Stimulated activated naive B cell treated with anti-CD40 and anti-IgM and Interleukin-4, amounts not matched to agents 10 μg/mL and 1 μg/mL and 100 μg/mL, for 72 hours (primary cell): ENCODE measurements around the gene PDXK.

ENCODE experiments used
- ATAC-seq, 2 donors: fragments of 150-1000 bp; cut with Tn5 transposase; replicated peaks; 2 replicates each; pipeline ENCODE4 v1.10.0; 2021; ENCODE audit warnings: moderate library complexity in 1 of 2
- DNase-seq: peaks from one replicate; pipeline ENCODE4 v3.0.0; 2021
- H3K27ac Mint-ChIP-seq: one replicate; pipeline ENCODE4 v1.8.0; 2022; ENCODE audit warnings: mild to moderate bottlenecking, mixed read lengths
- H3K27me3 Mint-ChIP-seq, 2 donors: one replicate each; pipeline ENCODE4 v1.8.0; 2022; ENCODE audit warnings: mixed read lengths in 2 of 2
- H3K36me3 Mint-ChIP-seq, 2 donors: one replicate each; pipeline ENCODE4 v1.8.0; 2022; ENCODE audit warnings: mixed read lengths in 2 of 2, mild to moderate bottlenecking in 1 of 2
- H3K4me1 Mint-ChIP-seq, 2 donors: one replicate each; pipeline ENCODE4 v1.8.0; 2022; ENCODE audit warnings: mixed read lengths in 2 of 2, mild to moderate bottlenecking in 1 of 2
- H3K4me3 Mint-ChIP-seq, 2 donors: one replicate each; pipeline ENCODE4 v1.8.0; 2022; ENCODE audit warnings: mild to moderate bottlenecking in 2 of 2, mixed read lengths in 2 of 2, moderate library complexity in 1 of 2
- H3K9me3 Mint-ChIP-seq, 2 donors: one replicate each; pipeline ENCODE4 v1.8.0; 2022; ENCODE audit warnings: mixed read lengths in 2 of 2, mild to moderate bottlenecking in 1 of 2

The PDXK gene

DNA sequence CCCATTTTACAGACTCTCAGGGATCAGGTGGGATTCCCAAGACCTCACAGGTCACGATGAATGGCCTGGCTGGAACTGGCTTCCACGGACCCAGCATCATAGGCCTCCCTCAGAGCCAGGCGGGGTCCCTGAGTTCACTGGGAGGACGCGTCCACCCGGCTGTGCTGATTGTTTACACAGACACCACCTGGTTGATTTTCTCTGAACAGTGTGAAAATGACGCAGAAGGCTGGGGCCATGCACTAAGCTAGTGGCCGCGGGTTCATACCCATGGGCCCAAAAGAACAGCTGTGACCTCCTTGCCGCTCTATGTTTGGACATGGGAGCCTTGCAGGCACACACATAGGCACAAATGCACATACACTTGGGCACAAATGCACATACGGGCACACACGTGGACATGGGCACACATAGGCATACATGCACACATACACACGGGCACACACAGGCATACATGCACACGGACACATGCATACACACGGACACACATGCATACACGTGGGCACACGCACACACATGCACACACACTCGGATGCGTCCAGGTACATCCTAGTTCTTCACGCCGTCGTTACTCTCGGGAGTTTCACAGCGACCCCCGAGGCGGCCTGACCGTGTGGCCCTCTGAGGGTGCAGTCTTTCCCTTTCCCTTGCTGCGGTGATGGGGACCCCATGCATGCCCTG is 34.0 kb downstream of the PDXK start:
- H3K27me3 Mint-ChIP-seq = no peaks in the 10 kb centered on the region
- peaks cover 0 to 3% of the 10 kb centered on the region in 2 donors for H3K9me3 Mint-ChIP-seq
- DNase-seq (no peak), ATAC-seq (no peak)
- peaks cover 50 to 58% of the 10 kb centered on the region in 2 donors for H3K36me3 Mint-ChIP-seq
- H3K27ac Mint-ChIP-seq = no peak overlapping the region
- no peak overlapping the region for H3K4me3 Mint-ChIP-seq
- peaks cover 0 to 2% of the 10 kb centered on the region in 2 donors for H3K4me1 Mint-ChIP-seq

DNA sequence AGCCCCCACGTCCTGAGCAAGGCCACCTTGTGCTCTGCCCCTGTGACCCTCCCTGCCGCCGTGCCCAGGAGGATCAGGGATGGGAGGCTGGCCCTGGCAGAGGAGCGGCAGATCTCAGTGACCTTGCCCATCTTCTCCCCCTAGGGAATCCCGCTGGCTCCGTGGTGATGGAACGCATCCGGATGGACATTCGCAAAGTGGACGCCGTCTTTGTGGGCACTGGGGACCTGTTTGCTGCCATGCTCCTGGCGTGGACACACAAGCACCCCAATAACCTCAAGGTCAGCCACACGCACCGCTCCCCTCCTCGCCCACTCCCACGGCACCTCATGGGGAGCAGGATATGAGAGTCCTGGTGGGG is 34.5 kb downstream of the PDXK start:
- Mint-ChIP-seq H3K4me3 (no peak overlapping the region), H3K9me3 (peaks cover 0 to 3% of the 10 kb centered on the region in 2 donors), H3K27ac (no peak overlapping the region), H3K36me3 (peaks cover 49 to 58% of the 10 kb centered on the region in 2 donors), H3K27me3 (no peaks in the 10 kb centered on the region), H3K4me1 (peaks cover 0 to 2% of the 10 kb centered on the region in 2 donors)
- no peak for ATAC-seq
- no peak for DNase-seq

DNA sequence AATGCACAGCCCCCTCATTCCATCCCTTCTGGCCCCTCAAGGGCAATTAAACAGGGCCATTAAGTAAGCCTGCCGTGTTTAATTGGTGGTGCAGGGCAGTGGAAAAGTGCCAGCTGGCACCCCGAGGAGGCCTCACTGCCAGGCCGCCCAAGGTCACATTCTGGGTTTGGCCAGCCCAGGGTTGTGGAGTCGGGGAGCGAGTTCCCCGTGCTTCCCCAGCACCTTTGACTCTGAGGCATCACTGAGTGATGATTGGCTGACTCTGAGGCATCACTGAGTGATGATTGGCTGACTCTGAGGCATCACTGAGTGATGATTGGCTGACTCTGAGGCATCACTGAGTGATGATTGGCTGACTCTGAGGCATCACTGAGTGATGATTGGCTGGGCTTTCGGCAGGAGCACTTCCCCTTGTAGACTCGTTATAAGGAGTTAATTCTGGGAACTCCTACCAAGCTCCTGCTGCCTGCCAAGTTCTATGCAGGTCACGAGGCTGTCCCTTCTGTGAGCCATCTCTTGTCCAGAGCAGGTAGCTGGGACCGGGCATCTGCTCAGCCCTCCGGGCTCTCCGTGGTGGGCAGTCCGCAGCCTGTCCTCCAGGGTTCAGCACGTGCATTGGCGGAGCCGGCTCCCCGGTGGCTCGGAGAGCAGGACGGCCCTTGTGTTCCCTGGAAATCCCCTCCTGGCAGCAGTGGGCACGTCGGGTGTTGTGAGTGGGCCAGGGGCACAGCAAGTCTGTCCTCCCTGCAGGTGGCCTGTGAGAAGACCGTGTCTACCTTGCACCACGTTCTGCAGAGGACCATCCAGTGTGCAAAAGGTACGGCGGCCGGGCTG is 36.2 kb downstream of the PDXK start:
- no peak overlapping the region for H3K27ac Mint-ChIP-seq

DNA sequence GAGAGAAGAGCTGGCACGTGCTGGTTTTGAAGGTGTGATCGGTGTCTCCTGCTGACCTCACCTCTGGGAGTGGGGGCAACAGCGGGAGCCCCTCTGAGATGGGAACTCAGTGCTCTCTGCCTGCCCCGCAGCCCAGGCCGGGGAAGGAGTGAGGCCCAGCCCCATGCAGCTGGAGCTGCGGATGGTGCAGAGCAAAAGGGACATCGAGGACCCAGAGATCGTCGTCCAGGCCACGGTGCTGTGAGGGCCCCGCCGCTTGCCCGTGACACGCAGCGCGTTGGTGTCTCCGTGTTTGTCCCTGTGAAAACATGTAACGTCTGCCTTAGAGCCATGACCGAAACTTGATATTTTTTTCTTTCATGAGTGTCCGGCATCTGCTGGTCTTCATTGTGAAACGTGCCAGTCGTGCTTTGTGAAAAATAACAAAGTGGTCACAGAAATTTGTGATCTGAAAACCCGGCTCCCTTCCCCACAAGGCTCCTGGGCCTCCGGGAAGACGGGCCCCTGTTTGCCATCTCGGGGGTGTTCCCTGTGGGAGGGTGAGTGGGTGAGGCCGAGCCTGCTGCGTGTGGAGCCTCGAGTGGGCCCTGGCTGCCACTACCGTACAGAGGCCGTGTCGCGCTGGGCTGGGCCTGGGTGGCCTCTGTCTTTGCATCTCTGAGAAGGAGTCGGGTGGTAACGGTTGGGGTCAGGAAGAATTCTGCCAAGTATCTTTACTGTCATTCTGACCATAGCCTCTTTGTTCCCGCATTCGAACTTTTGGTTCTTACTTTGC is 37.1 kb downstream of the PDXK start:
- ATAC-seq (no peak), DNase-seq (no peak)
- Mint-ChIP-seq H3K27ac (no peak overlapping the region), H3K9me3 (peaks cover 0 to 3% of the 10 kb centered on the region in 2 donors), H3K27me3 (no peaks in the 10 kb centered on the region), H3K4me1 (no peaks in the 10 kb centered on the region), H3K36me3 (peaks cover 40 to 50% of the 10 kb centered on the region in 2 donors), H3K4me3 (no peak overlapping the region)

More for the DNA sequence above, 36.2 kb downstream of the PDXK start:
- peaks cover 0 to 3% of the 10 kb centered on the region in 2 donors for H3K9me3 Mint-ChIP-seq
- H3K36me3 Mint-ChIP-seq = peaks cover 46 to 52% of the 10 kb centered on the region in 2 donors
- ATAC-seq (no peak), DNase-seq (no peak)
- no peak overlapping the region for H3K4me3 Mint-ChIP-seq
- H3K27me3 Mint-ChIP-seq = no peaks in the 10 kb centered on the region
- H3K4me1 Mint-ChIP-seq = peaks cover 0 to 2% of the 10 kb centered on the region in 2 donors

DNA sequence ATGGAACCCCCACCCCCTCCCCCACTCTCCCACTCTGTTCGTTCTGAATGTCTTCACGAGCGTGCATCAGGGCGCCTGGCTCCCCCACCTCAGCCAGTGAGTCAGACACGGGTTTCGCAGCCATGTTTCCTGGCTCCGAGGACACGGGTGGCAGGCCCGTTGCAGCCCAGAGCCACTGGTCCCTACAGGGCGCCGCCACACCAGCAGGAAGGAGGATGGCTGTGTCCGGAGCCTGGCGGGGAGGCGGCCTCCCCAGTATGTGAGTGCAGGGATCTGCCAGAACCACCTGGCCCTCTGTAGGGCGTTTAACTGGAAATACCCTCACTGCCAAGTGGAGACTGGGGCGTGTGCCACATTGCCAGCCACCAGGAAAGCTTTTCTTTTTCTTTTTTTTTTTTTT is 38.7 kb downstream of the PDXK start:
- H3K9me3 Mint-ChIP-seq = peaks cover 0 to 3% of the 10 kb centered on the region in 2 donors
- no peak overlapping the region for H3K4me3 Mint-ChIP-seq
- no peaks in the 10 kb centered on the region for H3K4me1 Mint-ChIP-seq
- no peak overlapping the region for H3K27ac Mint-ChIP-seq
- ATAC-seq = no peak
- no peaks in the 10 kb centered on the region for H3K27me3 Mint-ChIP-seq
- H3K36me3 Mint-ChIP-seq = peaks cover 34 to 58% of the 10 kb centered on the region in 2 donors
- DNase-seq = no peak

DNA sequence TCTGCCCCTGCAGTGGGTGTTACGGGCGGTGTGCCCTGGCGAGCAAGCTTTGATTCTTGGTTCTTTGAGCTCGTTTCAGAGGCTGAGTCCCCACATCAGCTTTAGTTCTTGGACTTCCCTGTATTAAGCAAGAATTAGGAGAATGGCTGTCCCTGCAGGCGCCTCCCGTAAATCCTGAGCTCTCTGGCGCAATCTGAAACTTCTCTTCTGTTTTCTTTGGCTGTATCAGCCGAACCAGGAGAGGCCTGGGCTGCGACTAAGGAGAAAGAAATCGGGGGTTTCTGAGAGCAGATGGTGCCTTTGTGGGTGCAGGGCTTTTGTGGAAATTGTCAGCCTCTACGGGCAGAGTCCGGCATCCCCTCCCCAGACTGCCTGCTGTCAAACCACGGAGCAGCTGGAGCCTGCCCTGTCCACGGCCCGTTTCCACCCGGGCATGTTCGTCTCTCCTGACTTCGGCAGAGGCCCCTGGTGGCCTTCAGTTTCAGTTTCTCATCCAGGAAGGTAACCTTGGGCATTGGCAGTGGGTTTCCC is 39.2 kb downstream of the PDXK start:
- Mint-ChIP-seq H3K4me1 (no peaks in the 10 kb centered on the region), H3K27ac (no peak overlapping the region), H3K9me3 (peaks cover 0 to 3% of the 10 kb centered on the region in 2 donors), H3K36me3 (peaks cover 32 to 58% of the 10 kb centered on the region in 2 donors), H3K27me3 (no peaks in the 10 kb centered on the region), H3K4me3 (no peak overlapping the region)
- DNase-seq (no peak), ATAC-seq (no peak)

DNA sequence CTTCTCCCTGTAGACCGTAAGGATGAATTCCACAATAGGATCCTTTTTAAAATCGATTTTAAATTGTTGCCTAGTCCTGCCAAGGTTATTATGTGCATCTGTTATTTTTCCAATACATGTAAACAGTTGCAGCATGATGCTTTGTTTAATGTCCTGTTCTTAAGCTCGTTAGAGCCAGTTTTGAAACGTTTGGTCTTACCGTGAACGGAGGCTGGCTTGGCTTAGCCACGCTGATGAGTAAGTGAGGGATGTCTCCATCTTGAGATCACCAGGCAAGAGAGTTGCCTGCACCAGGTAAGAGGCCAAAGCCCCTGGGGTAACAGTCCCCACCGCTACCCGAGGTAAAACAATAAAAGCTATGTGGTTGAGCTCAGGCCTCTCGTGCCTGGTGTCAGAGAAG is 39.9 kb downstream of the PDXK start:
- H3K4me1 Mint-ChIP-seq = no peaks in the 10 kb centered on the region
- no peak overlapping the region for H3K4me3 Mint-ChIP-seq
- H3K27me3 Mint-ChIP-seq = no peaks in the 10 kb centered on the region
- peaks cover 29 to 55% of the 10 kb centered on the region in 2 donors for H3K36me3 Mint-ChIP-seq
- peaks cover 0 to 3% of the 10 kb centered on the region in 2 donors for H3K9me3 Mint-ChIP-seq
- DNase-seq (no peak), ATAC-seq (no peak)
- peak overlapping the region; percentile 25 for H3K27ac Mint-ChIP-seq

DNA sequence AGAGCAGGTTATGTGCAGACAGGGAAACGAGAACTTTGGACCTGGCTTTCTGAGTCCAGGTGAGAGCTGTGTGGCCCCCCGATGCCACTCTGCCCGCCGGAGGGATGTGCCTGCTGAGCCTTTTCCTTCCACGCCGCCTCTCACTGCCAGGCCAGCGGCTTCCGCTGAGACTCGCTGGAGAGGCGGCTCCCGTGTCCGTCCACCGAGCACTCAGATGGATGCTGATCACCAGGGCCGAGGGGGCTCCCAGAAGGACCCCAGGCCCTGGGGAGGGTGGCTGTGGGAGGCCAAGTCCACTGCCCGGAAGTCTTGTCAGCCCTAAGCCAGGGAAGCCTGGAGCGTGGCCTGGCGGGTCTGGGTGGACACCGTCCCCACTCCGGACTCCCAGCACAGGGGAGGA is 40.7 kb downstream of the PDXK start:
- Mint-ChIP-seq H3K36me3 (peaks cover 21 to 46% of the 10 kb centered on the region in 2 donors), H3K27ac (no peak overlapping the region), H3K4me3 (no peak overlapping the region), H3K9me3 (no peaks in the 10 kb centered on the region), H3K4me1 (no peaks in the 10 kb centered on the region), H3K27me3 (no peaks in the 10 kb centered on the region)
- no peak for ATAC-seq
- DNase-seq = no peak

DNA sequence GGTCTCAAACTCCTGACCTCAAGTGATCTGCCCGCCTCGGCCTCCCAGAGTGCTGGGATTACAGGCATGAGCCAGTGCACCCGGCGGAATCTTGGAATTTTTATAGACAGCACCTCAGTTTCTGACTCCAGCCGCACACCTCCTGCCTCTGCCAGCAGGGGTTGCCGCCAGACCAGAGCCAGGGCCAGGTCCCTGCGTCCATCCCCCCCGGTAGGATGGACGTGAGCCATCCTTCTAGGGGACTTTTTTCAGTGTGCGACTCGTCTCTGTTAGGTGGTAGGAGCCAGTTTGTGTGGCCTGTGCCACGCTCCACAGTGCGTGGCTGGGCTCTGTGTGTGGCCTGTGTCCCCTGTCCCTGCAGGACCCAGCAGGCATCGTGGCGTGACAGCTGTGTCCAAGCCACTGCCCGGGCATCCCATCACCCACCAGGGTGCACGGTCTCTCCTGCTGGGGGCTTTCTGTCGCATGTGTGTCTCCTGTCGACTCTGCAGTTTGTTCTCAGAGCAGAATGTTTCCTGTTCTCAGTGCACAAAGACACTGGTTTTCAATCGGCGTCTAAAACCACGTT is 41.5 kb downstream of the PDXK start:
- H3K9me3 Mint-ChIP-seq = no peaks in the 10 kb centered on the region
- no peaks in the 10 kb centered on the region for H3K27me3 Mint-ChIP-seq
- no peak overlapping the region for H3K4me3 Mint-ChIP-seq
- no peak for DNase-seq
- peaks cover 16 to 42% of the 10 kb centered on the region in 2 donors for H3K36me3 Mint-ChIP-seq
- no peaks in the 10 kb centered on the region for H3K4me1 Mint-ChIP-seq
- no peak overlapping the region for H3K27ac Mint-ChIP-seq
- no peak for ATAC-seq

DNA sequence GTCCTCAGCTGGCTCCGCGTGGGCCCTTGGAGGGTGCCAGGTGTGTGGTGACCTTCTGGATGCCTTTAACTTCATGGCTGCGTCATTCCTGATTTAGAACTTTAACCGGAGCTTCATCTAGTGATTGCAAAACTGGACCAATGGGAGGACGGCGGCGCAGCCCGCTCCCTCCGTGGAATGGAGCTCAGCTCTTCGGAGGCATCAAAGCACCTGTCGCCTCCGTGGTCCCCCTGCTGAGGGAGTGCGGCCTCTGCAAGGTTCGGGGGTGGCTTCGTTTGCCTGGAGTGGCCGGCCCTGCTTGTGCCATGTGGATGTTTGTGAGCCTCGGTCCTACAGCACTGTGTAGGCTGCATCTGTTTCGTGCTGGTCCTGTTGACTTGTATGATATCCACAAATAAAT is 43.0 kb downstream of the PDXK start:
- Mint-ChIP-seq H3K27me3 (no peaks in the 10 kb centered on the region), H3K36me3 (peaks cover 10 to 30% of the 10 kb centered on the region in 2 donors), H3K27ac (no peak overlapping the region), H3K4me3 (no peak overlapping the region), H3K4me1 (no peaks in the 10 kb centered on the region), H3K9me3 (no peaks in the 10 kb centered on the region)
- no peak for ATAC-seq
- DNase-seq = no peak

DNA sequence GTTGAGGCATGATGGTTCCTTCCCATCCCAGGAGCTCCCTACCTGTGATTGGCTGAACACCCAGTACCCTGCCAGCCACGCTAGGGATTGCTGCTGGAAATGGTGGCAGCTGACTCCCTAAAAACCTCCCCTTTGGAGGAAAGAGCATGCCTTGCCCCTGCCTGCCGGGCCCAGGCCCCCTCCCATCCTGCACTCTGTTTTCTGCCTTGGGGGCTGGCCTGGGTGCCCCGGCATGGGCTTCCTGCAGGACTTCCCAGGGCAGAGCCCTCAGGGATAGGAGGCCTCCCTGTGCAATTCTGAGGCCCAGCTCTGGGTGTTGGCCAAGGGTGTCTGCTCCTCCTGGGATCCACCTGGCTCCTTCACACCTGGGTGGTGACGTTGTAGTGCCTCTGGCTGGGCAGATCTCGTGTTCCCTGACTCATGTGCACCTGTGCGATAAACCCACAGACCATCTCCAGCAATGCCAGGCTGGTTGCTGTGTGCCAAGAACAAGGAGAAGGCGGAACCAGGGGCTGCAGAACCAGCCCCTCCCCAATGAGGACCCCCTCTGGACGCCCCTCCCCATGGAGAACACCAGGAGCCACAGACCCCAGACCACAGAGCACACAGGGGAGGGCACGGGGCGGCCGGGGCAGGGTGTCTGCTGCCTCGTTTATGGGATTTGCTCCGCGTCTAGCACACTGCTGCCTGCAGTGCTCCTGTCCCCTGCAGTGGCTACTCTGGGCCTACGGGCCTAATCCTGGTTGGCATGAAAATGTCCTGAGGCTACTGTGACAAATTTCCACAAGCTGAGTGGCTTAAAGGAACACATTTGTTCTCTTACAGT is 43.6 kb downstream of the PDXK start:
- no peak overlapping the region for H3K4me3 Mint-ChIP-seq
- H3K9me3 Mint-ChIP-seq = no peaks in the 10 kb centered on the region
- peaks cover 10 to 30% of the 10 kb centered on the region in 2 donors for H3K36me3 Mint-ChIP-seq

DNA sequence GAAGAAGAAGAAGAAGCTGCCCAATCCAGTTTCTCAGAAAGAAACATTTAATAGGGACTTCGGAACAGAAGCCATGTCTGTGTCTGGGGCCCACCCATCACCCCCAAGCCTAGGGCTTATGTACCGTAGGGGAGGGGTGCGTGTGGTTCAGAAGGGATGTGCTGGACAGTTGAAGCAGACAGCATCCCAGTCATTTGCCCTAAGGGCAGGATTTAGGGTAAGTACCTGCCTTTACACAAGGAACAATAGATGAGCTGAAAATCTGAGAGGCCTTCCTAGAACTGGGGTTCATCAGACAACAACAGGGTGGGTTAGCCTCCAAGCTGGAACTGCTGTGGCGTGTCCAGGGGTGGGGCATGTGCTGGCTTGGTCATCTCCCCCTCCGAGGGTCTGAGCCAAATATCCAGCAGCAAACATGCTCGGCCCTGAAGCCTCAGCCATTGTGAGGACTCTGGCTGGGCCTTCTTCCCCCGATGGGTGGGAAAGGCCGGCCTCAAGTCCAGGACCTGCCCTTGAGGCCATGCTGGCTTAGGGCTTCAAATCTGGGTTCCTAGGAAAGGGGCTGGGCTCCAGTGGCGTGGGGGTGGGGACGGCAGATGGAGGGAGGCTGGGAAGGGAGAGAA is 45.1 kb downstream of the PDXK start:
- DNase-seq (no peak), ATAC-seq (no peak)
- Mint-ChIP-seq H3K27me3 (peaks cover 0 to 7% of the 10 kb centered on the region in 2 donors), H3K27ac (no peak overlapping the region), H3K4me3 (no peak overlapping the region), H3K36me3 (peaks cover 10 to 27% of the 10 kb centered on the region in 2 donors), H3K9me3 (no peaks in the 10 kb centered on the region), H3K4me1 (peaks cover 9 to 10% of the 10 kb centered on the region in 2 donors)

More for the DNA sequence above, 43.6 kb downstream of the PDXK start:
- Mint-ChIP-seq H3K4me1 (no peaks in the 10 kb centered on the region), H3K27me3 (no peaks in the 10 kb centered on the region), H3K27ac (no peak overlapping the region)
- DNase-seq (no peak), ATAC-seq (no peak)
